Measurements from ENCODE around the gene EEF1A2.

Gene EEF1A2

DNA sequence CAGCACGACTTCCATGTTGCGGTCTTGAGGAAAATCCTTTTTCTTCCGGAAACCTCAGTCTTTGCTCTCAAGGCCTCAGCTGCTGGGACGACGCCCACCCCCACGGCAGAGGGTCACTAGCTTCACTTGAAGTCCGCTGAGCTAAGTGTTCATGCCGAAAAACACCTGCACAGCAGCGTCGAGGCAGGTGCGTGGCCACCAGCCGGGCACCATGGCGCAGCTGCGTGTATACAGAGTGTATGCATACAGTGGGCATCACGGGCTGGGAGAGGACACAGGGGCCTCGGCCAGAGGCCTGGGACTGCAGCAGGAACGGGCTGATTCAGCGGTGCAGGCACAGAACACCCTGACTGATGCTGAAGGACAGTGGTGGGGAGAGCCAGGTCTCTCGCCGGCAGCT is 46.5 kb downstream of the EEF1A2 start:
- DNase-seq (ENCODE audit: low read depth in 2 of 2): no peak

- no peak for DNase-seq (ENCODE audit: low read depth in 2 of 2)
These were observed 47.1 kb downstream of the EEF1A2 start for GRCh38 chr20:63451821-63452220.

DNA sequence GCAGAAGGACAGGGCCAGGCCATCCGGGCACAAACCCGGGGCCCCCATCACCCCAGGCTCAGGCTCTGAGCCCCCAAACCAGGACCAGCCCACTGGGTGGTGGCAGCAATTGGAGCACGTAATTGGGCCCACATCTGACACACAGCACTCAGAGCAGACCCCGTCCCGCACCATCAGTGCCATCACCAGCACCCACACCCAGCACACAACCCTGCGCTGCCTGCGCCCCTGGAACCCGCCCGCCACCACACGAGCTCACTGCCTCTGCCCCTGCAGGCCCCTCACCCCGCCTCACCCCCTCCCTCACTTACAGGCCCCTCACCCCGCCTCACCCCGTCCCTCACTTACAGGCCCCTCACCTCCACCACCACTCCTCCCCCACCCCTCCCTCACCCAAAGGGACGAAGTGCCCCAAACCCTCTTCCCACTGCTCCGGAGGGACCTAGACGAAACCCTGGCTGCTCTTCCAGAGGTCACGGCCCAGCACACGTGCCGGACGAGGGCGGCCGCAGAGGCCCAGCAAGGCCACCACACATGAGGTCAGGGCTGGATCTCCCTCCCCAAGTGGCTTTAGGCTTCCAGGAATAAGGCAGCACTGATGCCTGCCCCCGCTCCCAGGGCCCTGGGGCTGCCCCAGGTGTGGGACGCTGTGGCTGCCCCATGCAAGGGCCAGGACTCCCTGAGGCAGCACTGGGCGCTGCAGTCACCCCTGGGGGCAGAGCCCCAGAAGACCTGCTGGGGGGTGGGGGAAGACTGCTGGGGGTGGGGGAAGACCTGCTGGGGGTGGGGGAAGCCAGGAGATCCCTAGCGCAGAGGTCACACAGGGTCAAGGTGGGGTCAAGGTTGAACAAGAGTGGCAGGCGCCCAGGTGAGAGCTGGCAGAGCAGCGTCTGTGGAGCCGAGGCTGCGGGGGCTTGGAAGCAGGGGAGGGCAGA is 48.8 kb downstream of the EEF1A2 start:
- DNase-seq (ENCODE audit: low read depth in 2 of 2): no peak

DNA sequence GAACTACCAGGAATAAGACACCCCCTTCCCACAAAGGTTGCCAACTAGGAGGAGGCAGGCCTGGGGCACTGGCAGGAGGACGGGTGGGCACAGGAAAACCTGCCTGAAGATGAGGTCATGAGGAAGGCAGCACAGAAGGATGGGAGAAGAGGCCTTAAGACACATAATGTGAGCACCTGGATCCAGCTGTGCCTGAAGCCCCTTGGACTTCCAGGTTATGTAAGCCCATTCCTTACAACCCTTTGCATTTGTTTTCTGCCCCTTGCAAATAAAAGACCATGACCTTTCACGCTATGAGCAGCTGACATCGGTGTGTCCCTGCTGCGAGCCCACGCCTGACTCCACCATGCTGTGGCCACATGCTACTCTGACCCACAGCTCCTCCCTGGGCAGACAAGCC is 49.9 kb downstream of the EEF1A2 start:
- no peak for DNase-seq (ENCODE audit: low read depth in 2 of 2)

- no peak for DNase-seq (ENCODE audit: low read depth in 2 of 2)
These were observed 50.9 kb downstream of the EEF1A2 start for GRCh38 chr20:63448031-63448430.

DNA sequence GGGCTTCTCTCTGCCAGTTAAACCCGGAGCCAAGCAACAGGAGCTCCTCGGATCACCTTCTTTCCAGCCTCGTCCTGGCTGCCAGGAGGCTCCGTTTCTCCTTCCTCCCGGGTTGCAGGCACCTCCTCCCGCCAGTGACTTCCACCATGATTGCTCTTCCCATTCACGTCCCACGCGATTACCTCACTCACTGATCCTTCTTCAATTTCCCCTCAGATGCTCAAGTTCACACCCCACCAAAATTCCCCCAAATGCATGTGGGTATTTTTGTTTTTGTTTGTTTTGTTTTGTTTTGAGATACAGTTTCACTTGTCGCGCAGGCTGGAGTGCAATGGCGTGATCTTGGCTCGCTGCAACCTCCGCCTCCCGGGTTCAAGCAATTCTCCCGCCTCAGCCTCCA is 51.6 kb downstream of the EEF1A2 start:
- DNase-seq (ENCODE audit: low read depth in 2 of 2): no peak

- DNase-seq (ENCODE audit: low read depth in 2 of 2): no peak
These were observed 52.5 kb downstream of the EEF1A2 start for GRCh38 chr20:63446216-63447024.

DNA sequence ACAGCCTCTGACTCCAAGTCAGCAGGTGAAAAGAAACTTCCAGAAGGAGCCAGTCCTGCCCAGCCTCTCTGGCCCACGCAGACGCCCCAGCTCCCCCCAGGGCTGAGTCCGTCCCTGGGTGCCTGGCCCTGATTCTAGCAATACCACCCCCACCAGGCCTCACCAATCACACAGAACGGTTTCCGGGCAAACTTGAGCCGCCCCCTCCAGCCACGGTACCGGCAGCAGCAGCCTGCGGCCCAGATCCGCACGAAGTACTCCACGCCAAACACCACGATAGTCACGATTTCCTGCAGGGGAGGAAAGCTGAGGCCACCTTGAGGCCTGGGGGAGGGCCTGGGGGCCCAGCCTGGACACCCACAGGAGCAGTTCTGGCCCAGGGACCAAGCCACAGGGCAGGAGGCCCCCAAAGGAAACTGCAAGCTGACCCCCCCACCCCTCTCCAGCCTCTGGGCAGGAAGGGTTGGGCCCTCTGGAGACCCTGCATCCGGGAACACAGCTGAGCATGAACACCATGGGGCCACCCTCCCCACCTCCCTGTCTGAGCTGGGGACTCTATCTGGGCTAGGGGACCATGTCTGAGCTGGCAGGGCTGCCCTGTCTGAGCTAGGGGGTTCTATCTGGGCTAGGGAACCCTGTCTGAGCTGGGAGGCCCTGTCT is 53.7 kb downstream of the EEF1A2 start:
- no peak for DNase-seq (ENCODE audit: low read depth in 2 of 2)

DNA sequence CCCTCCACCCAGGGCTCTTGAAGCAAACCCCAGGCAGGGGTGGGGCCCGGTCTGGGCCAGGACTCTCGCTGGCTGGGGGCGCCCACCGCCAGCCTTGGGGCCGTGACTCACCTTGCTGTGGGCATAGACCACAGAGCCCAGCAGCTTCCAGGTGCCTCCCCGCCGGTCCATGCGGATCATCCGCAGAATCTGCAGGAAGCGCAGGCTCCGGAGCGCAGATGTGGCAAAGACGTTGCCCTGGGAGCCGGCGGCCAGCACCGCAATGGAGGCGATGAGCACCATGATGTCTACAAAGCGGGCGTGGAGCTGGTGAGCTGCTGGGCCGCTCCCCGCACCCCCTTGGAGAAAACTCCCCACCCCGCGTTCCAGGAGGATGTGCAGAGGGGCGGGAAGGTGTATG is 54.3 kb downstream of the EEF1A2 start:
- no peak for DNase-seq (ENCODE audit: low read depth in 2 of 2)

GRCh38 chr20:63443606-63444395 is 55.1 kb downstream of the EEF1A2 start:
- no peak for DNase-seq (ENCODE audit: low read depth in 2 of 2)

DNA sequence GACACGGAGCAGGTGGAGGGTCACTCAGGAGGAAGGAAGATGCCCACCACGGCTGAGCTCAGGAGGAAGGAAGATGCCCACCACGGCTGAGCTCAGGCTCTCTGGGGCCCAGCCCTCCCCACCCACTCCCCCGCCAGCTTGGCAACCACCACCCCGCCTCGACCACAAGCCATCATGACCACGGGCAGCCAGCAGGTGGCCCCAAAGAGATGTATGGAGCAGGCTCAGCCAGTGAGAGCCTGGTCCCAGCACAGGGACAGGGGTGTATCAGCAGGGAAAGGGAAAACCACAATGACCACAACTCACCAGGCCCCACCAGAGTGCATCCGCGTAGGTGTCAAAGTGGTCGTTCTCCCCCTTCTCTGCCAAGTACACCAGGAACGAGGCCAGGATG is 56.8 kb downstream of the EEF1A2 start:
- DNase-seq (ENCODE audit: low read depth in 2 of 2): peak; percentile 7 to 38

- DNase-seq (ENCODE audit: low read depth in 2 of 2): no peak
These were observed 57.5 kb downstream of the EEF1A2 start for GRCh38 chr20:63441136-63442099.

GRCh38 chr20:63440366-63440955 is 58.4 kb downstream of the EEF1A2 start:
- no peak for DNase-seq (ENCODE audit: low read depth in 2 of 2)

GRCh38 chr20:63439866-63440265 is 59.0 kb downstream of the EEF1A2 start:
- DNase-seq (ENCODE audit: low read depth in 2 of 2): no peak

DNA sequence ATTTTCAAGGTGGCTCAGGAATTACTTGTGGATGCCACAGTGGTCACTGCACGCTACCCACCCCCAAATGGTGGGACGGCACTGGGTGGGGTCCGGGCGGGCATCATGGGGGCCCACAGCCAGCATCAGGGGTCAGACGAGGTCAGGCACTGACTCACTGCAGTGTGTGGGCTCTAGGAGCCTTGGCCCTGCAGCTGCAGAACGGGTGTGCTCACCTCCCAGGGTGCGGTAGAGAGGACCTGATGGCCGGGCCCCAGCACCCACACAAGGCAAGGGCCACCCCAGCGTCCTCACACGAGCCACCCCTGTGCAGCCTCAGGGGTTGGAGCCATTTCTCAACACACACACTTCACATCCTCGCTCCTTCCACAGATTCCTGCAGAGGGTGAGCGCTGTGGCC is 60.8 kb downstream of the EEF1A2 start:
- DNase-seq (ENCODE audit: low read depth in 2 of 2): no peak
